ENCODE data around the gene BCAS3. TPM values are rescaled to one million over a fixed set of nuclear protein-coding genes. Genes with fewer than 3 reads are reported as not detected.

BCAS3 gene
- total RNA-seq, 2 experiments from 2014 or later, result 13.4 to 14.5 TPM

DNA sequence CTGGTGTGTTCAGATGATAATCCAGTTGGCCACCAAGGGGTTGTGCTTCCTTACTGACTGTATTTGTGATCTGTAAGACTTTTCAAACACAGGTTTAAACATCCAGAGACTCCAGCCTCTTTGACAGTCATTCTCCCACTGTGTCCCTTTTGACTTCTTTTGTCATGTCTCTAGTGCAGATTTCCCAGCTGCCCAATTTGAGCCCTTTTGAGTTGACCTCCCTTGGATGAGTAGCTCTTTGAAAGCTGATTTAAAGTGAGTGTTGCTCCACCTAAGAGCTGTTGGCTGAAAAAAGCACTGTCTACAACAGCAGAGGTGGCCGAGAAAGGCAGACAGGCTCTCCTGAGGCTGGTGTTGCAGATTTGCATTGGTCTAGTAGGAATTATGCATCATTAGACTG is 533.6 kb downstream of the BCAS3 start:
- no peak overlapping the region for H2AFZ ChIP-seq (ENCODE audit: low read length)
- ChIA-PET CTCF (ENCODE audit: unreplicated experiment) (no interaction called here), POLR2A (interaction anchor here (0.6 to 0.7 kb wide), 3 partner anchors 29 to 79 kb away, joined by 3 read pairs; no protein-coding TSS in a partner anchor)
- no peak overlapping the region for H3K27ac ChIP-seq (ENCODE audit: low read depth, low read length, poor library complexity, severe bottlenecking)
- no peaks in the 10 kb centered on the region for H3K9me3 ChIP-seq (ENCODE audit: low read length)
- H3K79me2 ChIP-seq (ENCODE audit: insufficient read depth, low read depth, low read length), result no peaks in the 10 kb centered on the region
- no peak overlapping the region for H3K4me2 ChIP-seq (ENCODE audit: low read length)
- H3K4me1 ChIP-seq (ENCODE audit: insufficient read depth, low read length, poor library complexity, severe bottlenecking), result no peaks in the 10 kb centered on the region
- no TSS peak for BruUV-seq (replicated peaks)
- intact Hi-C loops (cut with micrococcal nuclease; ENCODE audit: unreplicated experiment), result no loop called here
- no peaks in the 10 kb centered on the region for H4K20me1 ChIP-seq (ENCODE audit: insufficient read depth, low read length)
- no peak for DNase-seq (ENCODE audit: low spot score)
- TF ChIP-seq EZH2phosphoT487 (IDR thresholded peaks at IDR 0.05; ENCODE audit: borderline replicate concordance, low read depth, low read length), result no peak
- no peak for TF ChIP-seq CTCF (conservative IDR thresholded peaks at IDR 0.05; ENCODE audit: low read length)
- no peaks in the 10 kb centered on the region for H3K36me3 ChIP-seq (ENCODE audit: insufficient read depth, low read length)
- no peaks in the 10 kb centered on the region for H3K9me2 ChIP-seq (ENCODE audit: insufficient read depth, low read length)
- H3K4me3 ChIP-seq (ENCODE audit: low read depth, low read length, poor library complexity, severe bottlenecking), result no peak overlapping the region

- ChIA-PET CTCF (ENCODE audit: unreplicated experiment) (no interaction called here), POLR2A (no interaction called here)
- no peaks in the 10 kb centered on the region for H4K20me1 ChIP-seq (ENCODE audit: insufficient read depth, low read length)
- no TSS peak for BruUV-seq (replicated peaks)
- DNase-seq (ENCODE audit: low spot score), result no peak
- H3K4me2 ChIP-seq (ENCODE audit: low read length), result no peak overlapping the region
- no peak overlapping the region for H3K4me3 ChIP-seq (ENCODE audit: low read depth, low read length, poor library complexity, severe bottlenecking)
- no peaks in the 10 kb centered on the region for H3K36me3 ChIP-seq (ENCODE audit: insufficient read depth, low read length)
- no peaks in the 10 kb centered on the region for H3K9me2 ChIP-seq (ENCODE audit: insufficient read depth, low read length)
- H3K4me1 ChIP-seq (ENCODE audit: insufficient read depth, low read length, poor library complexity, severe bottlenecking), result no peaks in the 10 kb centered on the region
- no peak overlapping the region for H2AFZ ChIP-seq (ENCODE audit: low read length)
- H3K27ac ChIP-seq (ENCODE audit: low read depth, low read length, poor library complexity, severe bottlenecking), result no peak overlapping the region
- H3K9me3 ChIP-seq (ENCODE audit: low read length), result no peaks in the 10 kb centered on the region
- TF ChIP-seq EZH2phosphoT487 (IDR thresholded peaks at IDR 0.05; ENCODE audit: borderline replicate concordance, low read depth, low read length) (no peak), CTCF (conservative IDR thresholded peaks at IDR 0.05; ENCODE audit: low read length) (no peak)
- H3K79me2 ChIP-seq (ENCODE audit: insufficient read depth, low read depth, low read length), result no peaks in the 10 kb centered on the region
- intact Hi-C loops (cut with micrococcal nuclease; ENCODE audit: unreplicated experiment), result no loop called here
Observed at GRCh38 chr17:61212655-61213054, 535.0 kb downstream of the BCAS3 start.

DNA sequence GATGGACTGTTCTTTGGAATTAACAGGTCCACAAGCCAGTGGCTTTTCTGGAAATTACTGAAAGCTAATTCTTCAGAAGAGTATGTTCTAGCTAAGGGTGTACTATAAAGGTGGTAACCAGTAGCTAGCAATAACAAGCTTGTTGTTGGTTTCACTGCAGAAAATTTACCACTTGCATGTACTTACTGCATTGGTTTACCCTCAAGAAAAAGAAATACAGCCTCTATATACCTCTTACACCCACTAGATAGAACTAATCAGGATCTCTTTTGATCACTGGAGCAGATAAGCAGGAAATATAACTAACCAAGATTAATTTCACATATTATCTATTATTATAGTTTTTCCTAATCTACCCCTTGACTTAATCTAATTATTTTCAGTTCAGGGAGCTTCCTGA is 537.1 kb downstream of the BCAS3 start:
- H3K79me2 ChIP-seq (ENCODE audit: insufficient read depth, low read depth, low read length), result no peaks in the 10 kb centered on the region
- no peaks in the 10 kb centered on the region for H3K36me3 ChIP-seq (ENCODE audit: insufficient read depth, low read length)
- intact Hi-C loops (cut with micrococcal nuclease; ENCODE audit: unreplicated experiment), result no loop called here
- DNase-seq (ENCODE audit: low spot score), result no peak
- H3K4me1 ChIP-seq (ENCODE audit: insufficient read depth, low read length, poor library complexity, severe bottlenecking), result no peaks in the 10 kb centered on the region
- no peaks in the 10 kb centered on the region for H3K9me2 ChIP-seq (ENCODE audit: insufficient read depth, low read length)
- no peaks in the 10 kb centered on the region for H3K9me3 ChIP-seq (ENCODE audit: low read length)
- H3K4me3 ChIP-seq (ENCODE audit: low read depth, low read length, poor library complexity, severe bottlenecking), result no peak overlapping the region
- no peak overlapping the region for H2AFZ ChIP-seq (ENCODE audit: low read length)
- TF ChIP-seq EZH2phosphoT487 (IDR thresholded peaks at IDR 0.05; ENCODE audit: borderline replicate concordance, low read depth, low read length), result no peak
- TF ChIP-seq CTCF (conservative IDR thresholded peaks at IDR 0.05; ENCODE audit: low read length), result no peak
- POLR2A ChIA-PET, result interaction anchor here (0.6 kb wide), 1 partner anchor 22 kb away, joined by 3 read pairs; no protein-coding TSS in a partner anchor
- H3K27ac ChIP-seq (ENCODE audit: low read depth, low read length, poor library complexity, severe bottlenecking), result no peak overlapping the region
- H3K4me2 ChIP-seq (ENCODE audit: low read length), result no peak overlapping the region
- no peaks in the 10 kb centered on the region for H4K20me1 ChIP-seq (ENCODE audit: insufficient read depth, low read length)
- BruUV-seq (replicated peaks), result no TSS peak
- CTCF ChIA-PET (ENCODE audit: unreplicated experiment), result no interaction called here
